ENCODE results near the gene PHF21A.

The PHF21A gene

GRCh38 chr11:45942381-45942780 is 178.9 kb downstream of the PHF21A start:
- TF ChIP-seq CTCF (IDR thresholded peaks at IDR 0.05; ENCODE audit: low read depth, low read length) = no peak
- H3K4me3 ChIP-seq (ENCODE audit: low read depth, low read length) = no peak overlapping the region

- no peak for TF ChIP-seq CTCF (IDR thresholded peaks at IDR 0.05; ENCODE audit: low read depth, low read length)
- no peak overlapping the region for H3K4me3 ChIP-seq (ENCODE audit: low read depth, low read length)
These were observed 180.0 kb downstream of the PHF21A start for GRCh38 chr11:45941285-45941684.

- H3K4me3 ChIP-seq (ENCODE audit: low read depth, low read length) = no peak overlapping the region
- no peak for TF ChIP-seq CTCF (IDR thresholded peaks at IDR 0.05; ENCODE audit: low read depth, low read length)
These were observed 181.4 kb downstream of the PHF21A start for GRCh38 chr11:45939836-45940235.

- no peak for TF ChIP-seq CTCF (IDR thresholded peaks at IDR 0.05; ENCODE audit: low read depth, low read length)
- H3K4me3 ChIP-seq (ENCODE audit: low read depth, low read length) = no peak overlapping the region
These were observed 183.3 kb downstream of the PHF21A start for GRCh38 chr11:45937916-45938315.

- H3K4me3 ChIP-seq (ENCODE audit: low read depth, low read length) = no peak overlapping the region
These were observed 184.7 kb downstream of the PHF21A start for GRCh38 chr11:45936511-45937054.

GRCh38 chr11:45935349-45936064 is 185.7 kb downstream of the PHF21A start:
- no peak overlapping the region for H3K4me3 ChIP-seq (ENCODE audit: low read depth, low read length)
- TF ChIP-seq CTCF (IDR thresholded peaks at IDR 0.05; ENCODE audit: low read depth, low read length) = no peak

More at GRCh38 chr11:45936511-45937054, 184.7 kb downstream of the PHF21A start:
- TF ChIP-seq CTCF (IDR thresholded peaks at IDR 0.05; ENCODE audit: low read depth, low read length) = no peak

- no peak for TF ChIP-seq CTCF (IDR thresholded peaks at IDR 0.05; ENCODE audit: low read depth, low read length)
- H3K4me3 ChIP-seq (ENCODE audit: low read depth, low read length) = no peak overlapping the region
These were observed 186.5 kb downstream of the PHF21A start for GRCh38 chr11:45934580-45935318.

Measured in WI38 (cell line).